SH-SY5Y (cell line): ENCODE data around the gene IGF2BP1.

Source experiments
- GATA2 ChIP-seq: IDR thresholded peaks from 2 replicates; pipeline ENCODE4 v1.6.1; 2011; ENCODE audit warnings: mild to moderate bottlenecking, low read depth, low read length
- GATA3 ChIP-seq: IDR thresholded peaks from 2 replicates; pipeline ENCODE4 v1.6.1; 2011; ENCODE audit warnings: low read depth, mild to moderate bottlenecking, low read length, moderate library complexity

DNA sequence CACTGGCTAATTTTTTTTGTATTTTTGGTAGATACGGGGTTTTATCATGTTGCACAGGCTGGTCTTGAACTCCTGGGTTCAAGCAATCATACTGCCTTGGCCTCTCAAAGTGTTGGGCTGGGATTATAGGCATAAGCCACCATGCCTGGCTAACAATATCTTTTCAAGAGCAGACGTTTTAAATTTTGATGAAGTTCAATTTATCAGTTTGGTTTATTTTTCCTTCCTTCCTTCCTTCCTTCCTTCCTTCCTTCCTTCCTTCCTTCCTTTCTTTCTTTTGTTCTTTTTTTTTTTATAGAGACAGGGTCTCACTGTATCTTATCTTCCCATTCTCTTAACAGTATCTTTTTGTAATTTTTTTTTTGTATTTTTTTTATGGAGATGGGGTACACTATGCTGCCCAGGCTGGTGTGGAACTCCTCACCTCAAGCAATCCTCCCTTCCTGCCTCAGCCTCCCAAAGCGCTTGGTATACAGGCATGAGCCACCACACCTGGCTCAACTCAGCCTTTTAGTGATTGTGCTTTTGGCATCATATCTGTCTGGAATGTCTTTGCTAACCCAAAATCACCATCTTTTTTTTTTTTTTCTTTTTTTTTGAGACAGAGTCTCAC lies 15.2 kb upstream of the IGF2BP1 start:
- TF ChIP-seq GATA2 (no peak), GATA3 (no peak)
